ENCODE results near the gene TASP1. TPM values are rescaled to one million over a fixed set of nuclear protein-coding genes. Genes with fewer than 3 reads are reported as not detected.

Gene TASP1
- total RNA-seq, 1 experiment from 2014 or later = 27.4 TPM

DNA sequence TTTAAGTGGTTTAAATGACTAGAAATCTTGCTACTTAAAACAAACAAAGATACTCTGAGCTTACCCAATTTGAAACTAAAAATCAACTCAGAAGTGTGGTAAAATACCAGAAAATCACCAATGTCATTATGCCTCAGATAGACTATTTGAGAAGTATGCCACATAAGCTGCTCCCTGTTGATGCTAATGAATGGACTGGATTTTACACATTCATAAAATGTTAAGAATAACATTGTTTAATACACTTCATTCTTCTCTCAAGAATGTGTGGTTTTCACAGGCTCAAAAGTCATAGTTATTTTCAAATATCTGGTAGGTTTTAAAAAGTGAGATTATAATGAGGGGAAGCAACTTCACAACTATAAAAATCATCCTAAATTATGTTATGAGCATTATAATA is 170.6 kb downstream of the TASP1 start:
- DNase-seq = no peak
- no peaks in the 10 kb centered on the region for H3K36me3 ChIP-seq (ENCODE audit: control insufficient read depth, insufficient read depth, low read length)
- Mint-ChIP-seq H3K4me3 (ENCODE audit: unreplicated experiment) (no peak overlapping the region), H3K9me3 (ENCODE audit: unreplicated experiment) (peaks cover 18% of the 10 kb centered on the region), H3K36me3 (ENCODE audit: insufficient read depth, unreplicated experiment) (no peaks in the 10 kb centered on the region), H3K4me1 (ENCODE audit: low read depth, unreplicated experiment) (no peaks in the 10 kb centered on the region), H3K27ac (ENCODE audit: unreplicated experiment) (no peak overlapping the region), H3K27me3 (ENCODE audit: insufficient read depth, unreplicated experiment) (no peaks in the 10 kb centered on the region)
- no TSS peak for BruUV-seq (replicated peaks)
- no peak overlapping the region for H3K4me3 ChIP-seq (ENCODE audit: low read depth, low read length)
- ChIA-PET CTCF (interaction anchor here (0.9 kb wide), 1 partner anchor 79 kb away, joined by 5 read pairs; no protein-coding TSS in a partner anchor), POLR2A (no interaction called here)
- intact Hi-C loops (cut with micrococcal nuclease; ENCODE audit: unreplicated experiment) = no loop called here
- H3K27me3 ChIP-seq (replicated peaks; ENCODE audit: control insufficient read depth, insufficient read depth, low read length) = no peaks in the 10 kb centered on the region
- TF ChIP-seq, protein P1, sequence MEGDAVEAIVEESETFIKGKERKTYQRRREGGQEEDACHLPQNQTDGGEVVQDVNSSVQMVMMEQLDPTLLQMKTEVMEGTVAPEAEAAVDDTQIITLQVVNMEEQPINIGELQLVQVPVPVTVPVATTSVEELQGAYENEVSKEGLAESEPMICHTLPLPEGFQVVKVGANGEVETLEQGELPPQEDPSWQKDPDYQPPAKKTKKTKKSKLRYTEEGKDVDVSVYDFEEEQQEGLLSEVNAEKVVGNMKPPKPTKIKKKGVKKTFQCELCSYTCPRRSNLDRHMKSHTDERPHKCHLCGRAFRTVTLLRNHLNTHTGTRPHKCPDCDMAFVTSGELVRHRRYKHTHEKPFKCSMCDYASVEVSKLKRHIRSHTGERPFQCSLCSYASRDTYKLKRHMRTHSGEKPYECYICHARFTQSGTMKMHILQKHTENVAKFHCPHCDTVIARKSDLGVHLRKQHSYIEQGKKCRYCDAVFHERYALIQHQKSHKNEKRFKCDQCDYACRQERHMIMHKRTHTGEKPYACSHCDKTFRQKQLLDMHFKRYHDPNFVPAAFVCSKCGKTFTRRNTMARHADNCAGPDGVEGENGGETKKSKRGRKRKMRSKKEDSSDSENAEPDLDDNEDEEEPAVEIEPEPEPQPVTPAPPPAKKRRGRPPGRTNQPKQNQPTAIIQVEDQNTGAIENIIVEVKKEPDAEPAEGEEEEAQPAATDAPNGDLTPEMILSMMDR (IDR thresholded peaks at IDR 0.05; ENCODE audit: insufficient read depth in 1 of 2, low read depth in 1 of 2, low read length in 1 of 2, severe bottlenecking in 1 of 2, unreplicated experiment in 1 of 2) = no peak
- H3K4me1 ChIP-seq = no peaks in the 10 kb centered on the region
- no peaks in the 10 kb centered on the region for H3K9me3 ChIP-seq

DNA sequence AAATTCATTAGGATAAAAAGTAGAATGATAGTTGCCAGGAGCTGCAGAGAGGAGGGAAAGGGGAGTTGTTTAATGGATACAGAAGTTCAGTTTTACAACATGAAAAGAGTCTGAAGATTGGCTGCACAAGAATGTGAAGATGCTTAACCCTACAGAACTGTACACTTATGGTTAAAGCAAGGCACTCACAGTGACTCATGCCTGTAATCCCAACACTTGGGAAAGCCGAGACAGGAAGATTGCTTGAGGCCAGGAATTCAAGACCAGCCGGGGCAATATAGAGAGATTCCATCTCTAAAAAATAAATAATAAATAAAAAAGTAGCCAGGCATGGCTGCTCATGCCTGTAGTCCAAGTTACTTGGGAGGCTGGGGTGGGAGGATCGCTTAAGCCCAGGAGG is 174.0 kb downstream of the TASP1 start:
- H3K4me3 Mint-ChIP-seq (ENCODE audit: unreplicated experiment) = no peak overlapping the region
- no peaks in the 10 kb centered on the region for H3K27me3 Mint-ChIP-seq (ENCODE audit: insufficient read depth, unreplicated experiment)
- no peaks in the 10 kb centered on the region for H3K36me3 Mint-ChIP-seq (ENCODE audit: insufficient read depth, unreplicated experiment)
- no peak overlapping the region for H3K27ac Mint-ChIP-seq (ENCODE audit: unreplicated experiment)
- TF ChIP-seq, protein P1 (IDR thresholded peaks at IDR 0.05; ENCODE audit: insufficient read depth in 1 of 2, low read depth in 1 of 2, low read length in 1 of 2, severe bottlenecking in 1 of 2, unreplicated experiment in 1 of 2) = no peak
- DNase-seq = no peak
- no peaks in the 10 kb centered on the region for H3K36me3 ChIP-seq (ENCODE audit: control insufficient read depth, insufficient read depth, low read length)
- peaks cover under 1% of the 10 kb centered on the region for H3K9me3 Mint-ChIP-seq (ENCODE audit: unreplicated experiment)
- no peaks in the 10 kb centered on the region for H3K9me3 ChIP-seq
- BruUV-seq (replicated peaks) = no TSS peak
- POLR2A ChIA-PET = no interaction called here
- H3K4me1 Mint-ChIP-seq (ENCODE audit: low read depth, unreplicated experiment) = no peaks in the 10 kb centered on the region
- H3K4me3 ChIP-seq (ENCODE audit: low read depth, low read length) = no peak overlapping the region
- CTCF ChIA-PET = no interaction called here
- H3K4me1 ChIP-seq = no peaks in the 10 kb centered on the region
- intact Hi-C loops (cut with micrococcal nuclease; ENCODE audit: unreplicated experiment) = no loop called here
- no peaks in the 10 kb centered on the region for H3K27me3 ChIP-seq (replicated peaks; ENCODE audit: control insufficient read depth, insufficient read depth, low read length)

DNA sequence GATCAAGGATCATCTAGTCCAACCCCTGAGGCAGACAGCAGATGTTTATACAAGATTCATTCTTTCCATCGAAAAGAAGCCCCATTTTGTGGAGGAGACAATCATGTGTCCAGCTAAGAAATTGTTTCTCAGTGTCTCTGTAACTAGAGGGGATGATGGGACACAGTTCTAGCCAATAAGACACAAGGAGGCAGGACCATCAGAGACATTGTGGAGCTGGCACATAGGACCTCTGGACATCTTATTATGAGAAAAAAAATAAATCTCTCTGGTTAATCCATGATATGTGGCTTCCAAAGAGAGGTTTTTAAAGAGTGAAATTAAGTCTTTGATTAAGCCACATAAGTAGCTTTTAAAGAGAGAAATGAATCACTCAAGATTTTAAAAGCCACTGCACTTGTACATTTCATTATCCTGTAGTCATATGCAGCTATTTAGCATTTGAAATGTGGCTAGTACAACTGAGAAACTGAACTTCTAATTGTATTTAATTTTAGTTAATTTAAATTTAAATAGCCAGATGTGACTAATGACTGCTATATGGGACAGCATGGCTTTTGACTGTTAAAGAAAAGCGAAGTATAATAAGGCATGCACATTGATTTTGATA is 176.8 kb downstream of the TASP1 start:
- no peaks in the 10 kb centered on the region for H3K36me3 ChIP-seq (ENCODE audit: control insufficient read depth, insufficient read depth, low read length)
- H3K9me3 ChIP-seq = no peaks in the 10 kb centered on the region
- no peaks in the 10 kb centered on the region for H3K36me3 Mint-ChIP-seq (ENCODE audit: insufficient read depth, unreplicated experiment)
- H3K27ac Mint-ChIP-seq (ENCODE audit: unreplicated experiment) = no peak overlapping the region
- H3K27me3 Mint-ChIP-seq (ENCODE audit: insufficient read depth, unreplicated experiment) = no peaks in the 10 kb centered on the region
- ChIA-PET CTCF (interaction anchor here (1.2 kb wide), 1 partner anchor 85 kb away, joined by 3 read pairs; no protein-coding TSS in a partner anchor), POLR2A (no interaction called here)
- H3K27me3 ChIP-seq (replicated peaks; ENCODE audit: control insufficient read depth, insufficient read depth, low read length) = no peaks in the 10 kb centered on the region
- no peaks in the 10 kb centered on the region for H3K9me3 Mint-ChIP-seq (ENCODE audit: unreplicated experiment)
- H3K4me3 ChIP-seq (ENCODE audit: low read depth, low read length) = no peak overlapping the region
- intact Hi-C loops (cut with micrococcal nuclease; ENCODE audit: unreplicated experiment) = no loop called here
- no TSS peak for BruUV-seq (replicated peaks)
- TF ChIP-seq, protein P1 (IDR thresholded peaks at IDR 0.05; ENCODE audit: insufficient read depth in 1 of 2, low read depth in 1 of 2, low read length in 1 of 2, severe bottlenecking in 1 of 2, unreplicated experiment in 1 of 2) = no peak
- no peaks in the 10 kb centered on the region for H3K4me1 Mint-ChIP-seq (ENCODE audit: low read depth, unreplicated experiment)
- DNase-seq = no peak
- no peak overlapping the region for H3K4me3 Mint-ChIP-seq (ENCODE audit: unreplicated experiment)
- H3K4me1 ChIP-seq = no peaks in the 10 kb centered on the region

Measured in Caco-2 (cell line).